Measurements from ENCODE around the gene BFSP2. TPM values are rescaled to one million over a fixed set of nuclear protein-coding genes. Genes with fewer than 3 reads are reported as not detected.

BFSP2 gene
- total RNA-seq, 6 experiments from 2014 or later = not detected

DNA sequence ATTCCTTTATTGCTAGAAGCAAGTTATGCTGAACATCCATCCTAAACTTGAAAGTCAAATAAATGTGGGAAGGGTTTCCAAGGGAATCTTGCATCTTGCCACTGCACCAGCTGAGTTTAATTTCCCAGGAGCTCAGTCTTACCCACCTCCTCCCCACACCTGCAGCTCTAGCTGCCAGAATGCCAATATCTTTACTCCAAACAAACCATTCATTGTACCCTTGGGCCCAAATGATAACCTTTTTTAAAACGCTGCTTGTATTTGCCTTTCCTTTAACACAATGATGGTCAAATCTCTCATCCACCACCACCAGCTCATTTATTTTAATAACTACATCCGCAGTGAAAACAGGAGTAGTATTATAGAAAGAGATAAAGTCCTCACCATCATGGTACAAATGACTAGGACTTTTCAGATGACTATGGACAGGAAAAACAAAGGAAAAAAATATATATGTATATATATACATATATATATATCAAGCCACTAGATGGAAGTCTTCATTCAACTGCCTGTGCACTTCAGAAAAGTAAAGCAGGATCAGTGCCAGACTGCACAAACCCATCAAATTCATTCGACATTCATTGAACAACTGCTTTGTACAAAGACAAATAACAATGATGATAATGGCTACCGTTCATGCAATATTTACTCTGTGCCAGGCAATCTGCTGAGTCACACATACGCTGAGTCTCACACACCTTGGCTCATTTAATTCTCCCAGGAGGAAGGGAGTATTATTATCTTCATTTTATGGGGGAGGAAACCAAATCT is 44.0 kb downstream of the BFSP2 start:
- H3K4me3 ChIP-seq = no peak overlapping the region
- ATAC-seq (peak in 3 of 4 donors; percentile 47 to 72 (median 56)), DNase-seq (no peak)
- H3K27ac ChIP-seq = no peak overlapping the region
- H3K27me3 ChIP-seq = no peaks in the 10 kb centered on the region
- no peak for TF ChIP-seq POLR2A (IDR thresholded peaks at IDR 0.05)
- TF ChIP-seq CTCF (IDR thresholded peaks at IDR 0.05) = no peak
- intact Hi-C loops (cut with DNase I) = no loop called here
- H3K9me3 ChIP-seq = no peaks in the 10 kb centered on the region
- H3K4me1 ChIP-seq = peaks cover 0 to 16% (median 0%) of the 10 kb centered on the region in 4 donors
- no peaks in the 10 kb centered on the region for H3K36me3 ChIP-seq
- WGBS (ENCODE audit: insufficient coverage, low coverage, low lambda C conversion rate, missing lambda C conversion rate) = 36% methylated on average over 5 of the region's 5 CpGs

- H3K36me3 ChIP-seq = no peaks in the 10 kb centered on the region
- DNase-seq = no peak
- H3K27me3 ChIP-seq = no peaks in the 10 kb centered on the region
- WGBS (ENCODE audit: insufficient coverage, low coverage, low lambda C conversion rate, missing lambda C conversion rate) = 92% methylated on average over 2 of the region's 4 CpGs
- no peak for TF ChIP-seq CTCF (IDR thresholded peaks at IDR 0.05)
- TF ChIP-seq POLR2A (IDR thresholded peaks at IDR 0.05) = no peak
- ATAC-seq = no peak
- H3K9me3 ChIP-seq = no peaks in the 10 kb centered on the region
- H3K4me3 ChIP-seq = no peak overlapping the region
- intact Hi-C loops (cut with DNase I) = no loop called here
- no peak overlapping the region for H3K27ac ChIP-seq
- peaks cover 0 to 16% (median 0%) of the 10 kb centered on the region in 4 donors for H3K4me1 ChIP-seq
These were observed 44.5 kb downstream of the BFSP2 start for GRCh38 chr3:133444423-133444774.

GRCh38 chr3:133445108-133445507 is 45.3 kb downstream of the BFSP2 start:
- DNase-seq = no peak
- TF ChIP-seq POLR2A (IDR thresholded peaks at IDR 0.05) (no peak), CTCF (IDR thresholded peaks at IDR 0.05) (no peak)
- no peaks in the 10 kb centered on the region for H3K9me3 ChIP-seq
- intact Hi-C loops (cut with DNase I) = no loop called here
- peaks cover 0 to 16% (median 0%) of the 10 kb centered on the region in 4 donors for H3K4me1 ChIP-seq
- H3K27ac ChIP-seq = no peak overlapping the region
- 100% methylated on average over 2 of the region's 2 CpGs for WGBS (ENCODE audit: insufficient coverage, low coverage, low lambda C conversion rate, missing lambda C conversion rate)
- H3K36me3 ChIP-seq = no peaks in the 10 kb centered on the region
- no peak overlapping the region for H3K4me3 ChIP-seq
- ATAC-seq = no peak
- H3K27me3 ChIP-seq = peaks cover 0 to 1% of the 10 kb centered on the region in 2 donors

GRCh38 chr3:133447750-133448477 is 48.1 kb downstream of the BFSP2 start:
- Histone ChIP-seq H3K4me3 (no peak overlapping the region), H3K9me3 (no peaks in the 10 kb centered on the region), H3K4me1 (peaks cover 0 to 25% (median 3%) of the 10 kb centered on the region in 4 donors), H3K36me3 (no peaks in the 10 kb centered on the region), H3K27me3 (peaks cover 0 to 6% of the 10 kb centered on the region in 2 donors), H3K27ac (no peak overlapping the region)
- intact Hi-C loops (cut with DNase I) = no loop called here
- TF ChIP-seq CTCF (IDR thresholded peaks at IDR 0.05) (no peak), POLR2A (IDR thresholded peaks at IDR 0.05) (no peak)
- peak; percentile 73 to 81 (median 77) for ATAC-seq
- WGBS (ENCODE audit: insufficient coverage, low coverage, low lambda C conversion rate, missing lambda C conversion rate) = 27% methylated on average over 4 of the region's 4 CpGs
- DNase-seq = no peak
